K562 treated with DMSO at 1 percent for 4 hours (cell line): ENCODE results near the gene SLC24A1. TPM values are rescaled to one million over a fixed set of nuclear protein-coding genes. Genes with fewer than 3 reads are reported as not detected.

Source experiments
- total RNA-seq: library from RNA; unstranded; fragments of 300-600 nt; gene quantifications from 2 replicates; pipeline ENCODE4 v1.2.3, GENCODE V29; 2022; ENCODE audit not compliant: insufficient read depth

SLC24A1 gene
- 8.5 and 8.9 TPM in 2 replicates for total RNA-seq

DNA sequence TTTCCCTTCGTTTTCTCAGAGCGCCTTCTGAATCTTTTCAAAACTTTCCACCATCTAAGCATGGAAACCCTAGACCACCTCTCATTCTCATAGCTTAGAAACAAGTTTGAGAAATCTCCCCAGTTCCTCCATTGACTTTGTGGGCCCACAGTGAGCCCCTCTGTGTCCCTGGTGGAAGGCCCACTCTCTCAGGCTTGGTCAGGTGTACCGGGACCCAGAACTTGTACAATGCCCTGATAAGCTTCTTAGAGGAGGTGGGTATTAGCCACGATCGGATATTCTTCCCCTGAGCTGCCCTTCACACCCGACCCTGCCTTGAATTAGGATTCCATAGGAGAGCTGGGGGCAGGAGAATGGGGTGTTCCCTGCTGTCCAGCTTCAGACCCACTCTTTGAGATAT is at the start of gene SLC24A1:
SLC24A1 (plus strand) TSS at position 301 of the 400 bp plus-strand sequence. CDS start 2,143 bp downstream, outside the sequence.

GRCh38 chr15:65610871-65611718 is 10.6 kb upstream of the SLC24A1 start, which contains the start of gene INTS14:
TSS of gene INTS14 (minus strand) at chr15:65611131. CDS start at chr15:65607380, 3,751 bp downstream.

Other genes with a start within 250 kb of the SLC24A1 start
- not detected in 2 replicates for gene IGDCC3, start 243.9 kb upstream of the SLC24A1 start, total RNA-seq
- not detected in 2 replicates for gene IGDCC4, start 199.0 kb upstream of the SLC24A1 start, total RNA-seq
- gene DPP8, start 104.2 kb upstream of the SLC24A1 start, total RNA-seq: 19.5 and 30.7 TPM in 2 replicates
- 44.4 and 47.5 TPM in 2 replicates for gene HACD3, start 91.5 kb upstream of the SLC24A1 start, total RNA-seq
- gene INTS14, start 10.8 kb upstream of the SLC24A1 start, total RNA-seq: 19.7 and 24.7 TPM in 2 replicates
- gene DENND4A, start 170.4 kb downstream of the SLC24A1 start, total RNA-seq: 6.1 and 6.3 TPM in 2 replicates
- gene RAB11A, start 247.6 kb downstream of the SLC24A1 start, total RNA-seq: 169 and 217 TPM in 2 replicates